GM12874 (cell line): ENCODE data around the gene A1CF.

Experiments used
- TF ChIP-seq, protein P1 (sequence below): IDR thresholded peaks from 2 replicates; pipeline ENCODE4 v1.5.1; 2011; ENCODE audit warnings: low read depth, mild to moderate bottlenecking, control low read depth, low read length, moderate library complexity; ENCODE audit not compliant: insufficient read depth

Gene A1CF

GRCh38 chr10:50882540-50882983 lies 2.9 kb downstream of the A1CF start:
- TF ChIP-seq, protein P1, sequence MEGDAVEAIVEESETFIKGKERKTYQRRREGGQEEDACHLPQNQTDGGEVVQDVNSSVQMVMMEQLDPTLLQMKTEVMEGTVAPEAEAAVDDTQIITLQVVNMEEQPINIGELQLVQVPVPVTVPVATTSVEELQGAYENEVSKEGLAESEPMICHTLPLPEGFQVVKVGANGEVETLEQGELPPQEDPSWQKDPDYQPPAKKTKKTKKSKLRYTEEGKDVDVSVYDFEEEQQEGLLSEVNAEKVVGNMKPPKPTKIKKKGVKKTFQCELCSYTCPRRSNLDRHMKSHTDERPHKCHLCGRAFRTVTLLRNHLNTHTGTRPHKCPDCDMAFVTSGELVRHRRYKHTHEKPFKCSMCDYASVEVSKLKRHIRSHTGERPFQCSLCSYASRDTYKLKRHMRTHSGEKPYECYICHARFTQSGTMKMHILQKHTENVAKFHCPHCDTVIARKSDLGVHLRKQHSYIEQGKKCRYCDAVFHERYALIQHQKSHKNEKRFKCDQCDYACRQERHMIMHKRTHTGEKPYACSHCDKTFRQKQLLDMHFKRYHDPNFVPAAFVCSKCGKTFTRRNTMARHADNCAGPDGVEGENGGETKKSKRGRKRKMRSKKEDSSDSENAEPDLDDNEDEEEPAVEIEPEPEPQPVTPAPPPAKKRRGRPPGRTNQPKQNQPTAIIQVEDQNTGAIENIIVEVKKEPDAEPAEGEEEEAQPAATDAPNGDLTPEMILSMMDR = no peak

DNA sequence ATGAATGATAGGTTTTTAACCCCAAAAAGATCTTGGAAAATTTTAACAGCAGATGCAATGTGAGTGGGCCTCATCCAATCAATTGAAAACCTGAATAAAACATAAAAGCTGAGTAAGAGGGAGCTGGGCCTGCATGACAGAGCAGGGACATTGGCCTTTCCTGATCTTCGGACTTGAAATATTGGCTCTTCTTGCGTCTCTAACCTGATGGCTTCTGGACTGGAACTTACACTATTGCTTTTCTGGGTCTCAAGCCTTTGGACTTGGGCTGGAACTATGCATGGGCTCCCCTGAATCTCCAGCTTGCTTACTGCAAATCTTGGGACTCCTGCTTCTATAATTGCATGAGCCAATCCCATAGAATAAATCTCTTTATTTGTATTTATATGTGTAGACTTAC lies 9.0 kb downstream of the A1CF start:
- TF ChIP-seq, protein P1 = no peak

DNA sequence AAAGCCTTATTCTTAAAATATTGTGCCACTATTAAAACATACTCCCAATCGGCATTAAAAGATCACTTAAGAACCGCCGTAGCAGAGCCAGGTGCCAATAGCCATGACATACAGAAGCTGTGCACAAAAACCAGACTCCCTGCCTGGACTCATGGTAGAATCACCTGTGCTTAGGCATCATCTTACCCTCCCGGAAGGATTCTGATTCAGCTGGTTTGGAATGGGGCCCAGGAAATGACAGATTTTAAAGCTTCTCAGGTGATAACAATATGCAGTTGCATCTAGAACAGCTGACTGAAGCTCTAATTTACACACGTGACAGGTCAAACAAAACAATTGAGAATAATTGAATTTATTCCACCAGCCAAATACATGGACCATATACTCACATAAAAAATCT lies 10.7 kb downstream of the A1CF start:
- TF ChIP-seq, protein P1 = no peak

DNA sequence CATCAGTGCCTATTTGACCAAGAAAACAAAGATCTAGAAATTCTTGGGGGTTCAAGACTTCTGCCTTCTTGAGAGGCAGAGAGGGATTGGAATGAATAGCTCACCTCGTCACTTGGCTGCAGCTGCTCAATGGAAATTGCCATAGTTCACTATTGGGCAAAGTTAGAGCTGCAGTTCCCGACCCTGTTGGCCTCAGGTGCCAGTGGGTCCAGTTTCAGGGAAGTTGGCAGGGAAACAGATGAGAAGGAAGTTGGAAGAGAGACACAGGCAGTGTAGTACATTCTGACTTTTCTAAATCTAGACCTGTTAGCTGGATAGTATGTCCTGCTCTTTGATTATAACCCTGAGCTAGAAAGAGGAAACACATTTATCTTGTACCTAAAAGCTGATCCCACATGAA lies 19.1 kb downstream of the A1CF start:
- TF ChIP-seq, protein P1 = no peak

DNA sequence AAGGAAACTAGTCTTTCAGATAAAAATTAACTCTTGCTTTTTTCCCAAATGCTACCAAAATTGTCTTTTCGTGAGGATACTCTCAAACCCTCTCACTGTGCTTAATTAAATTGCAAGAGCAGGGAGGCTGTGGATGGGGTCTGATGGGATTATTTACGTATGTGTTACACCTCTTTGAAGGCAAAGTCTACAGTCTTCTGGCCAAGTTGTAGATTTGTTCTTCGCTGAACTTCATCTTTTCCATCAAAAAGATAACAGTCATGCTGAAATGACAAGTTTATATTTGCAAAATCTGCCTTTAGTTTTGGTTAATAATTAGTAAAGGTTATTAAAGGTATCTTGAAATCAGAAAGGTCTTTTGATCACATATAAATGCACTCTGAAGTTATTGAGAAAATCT lies 22.7 kb downstream of the A1CF start:
- TF ChIP-seq, protein P1 = no peak

DNA sequence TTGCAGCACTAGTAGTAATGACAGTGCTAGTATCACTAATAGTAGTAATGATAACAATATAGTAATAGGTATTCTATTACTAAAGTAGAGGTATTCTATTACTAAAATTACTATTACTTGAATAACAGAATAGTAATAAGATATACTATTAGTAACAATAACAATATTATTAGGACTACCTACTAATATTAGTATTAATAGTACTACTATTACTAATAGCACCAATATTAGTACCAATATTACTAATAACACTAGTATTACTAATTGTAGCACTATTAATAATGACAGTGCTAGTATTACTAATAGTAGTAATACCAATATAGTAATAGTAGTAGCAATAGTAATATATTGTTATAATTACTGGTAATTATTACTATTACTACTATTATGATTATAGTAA lies 24.1 kb downstream of the A1CF start:
- TF ChIP-seq, protein P1 = no peak

DNA sequence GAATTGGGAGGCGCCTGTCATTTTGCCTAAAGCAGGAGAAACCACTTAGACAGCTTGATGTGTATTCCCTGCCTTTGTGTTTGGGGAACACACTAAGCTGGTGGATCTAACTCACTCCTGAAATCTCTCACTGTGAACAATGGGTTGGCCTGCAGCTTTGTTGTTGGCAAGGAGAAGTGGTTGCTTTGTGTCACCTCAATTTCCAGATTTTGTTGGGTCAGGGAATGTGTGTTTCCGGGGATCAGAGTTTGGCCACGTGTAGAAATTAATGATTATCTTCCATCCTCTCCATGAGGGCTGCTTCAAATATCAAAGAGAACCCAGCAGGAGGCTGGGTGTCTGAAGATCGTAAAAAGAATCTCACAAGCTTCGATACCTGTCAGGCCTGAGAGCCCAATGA lies 27.8 kb downstream of the A1CF start:
- TF ChIP-seq, protein P1 = no peak

- TF ChIP-seq, protein P1 = no peak
Observed at GRCh38 chr10:50855461-50855860, 30.0 kb downstream of the A1CF start.
